GM04503 (cell line): ENCODE results near the gene PTCD2.

Experiments used
- DNase-seq: peaks from one replicate; pipeline ENCODE4 v3.0.0-alpha.2; 2012; ENCODE audit warnings: low read depth

Gene PTCD2

GRCh38 chr5:72346398-72346797 is 26.2 kb downstream of the PTCD2 start:
- DNase-seq, result no peak

- DNase-seq, result peak; percentile 58
Measured at GRCh38 chr5:72347801-72348308, 27.7 kb downstream of the PTCD2 start.

DNA sequence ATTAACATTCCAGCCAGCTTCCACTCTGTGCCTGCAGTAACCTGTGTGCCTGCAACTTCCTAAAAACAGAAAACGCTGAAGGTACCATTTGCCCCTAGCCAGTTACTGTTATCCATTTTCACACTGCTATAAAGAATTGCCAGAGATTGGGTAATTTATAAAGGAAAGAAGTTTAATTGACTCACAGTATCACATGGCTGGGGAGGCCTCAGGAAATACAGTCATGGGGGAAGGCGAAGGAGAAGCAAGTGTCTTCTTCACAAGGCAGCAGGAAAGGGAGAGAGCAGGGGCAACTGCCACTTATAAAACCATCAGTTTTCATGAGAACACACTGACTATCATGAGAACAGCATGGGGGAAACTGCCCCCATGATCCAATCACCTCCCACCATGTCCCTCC is 31.2 kb downstream of the PTCD2 start:
- DNase-seq, result no peak

DNA sequence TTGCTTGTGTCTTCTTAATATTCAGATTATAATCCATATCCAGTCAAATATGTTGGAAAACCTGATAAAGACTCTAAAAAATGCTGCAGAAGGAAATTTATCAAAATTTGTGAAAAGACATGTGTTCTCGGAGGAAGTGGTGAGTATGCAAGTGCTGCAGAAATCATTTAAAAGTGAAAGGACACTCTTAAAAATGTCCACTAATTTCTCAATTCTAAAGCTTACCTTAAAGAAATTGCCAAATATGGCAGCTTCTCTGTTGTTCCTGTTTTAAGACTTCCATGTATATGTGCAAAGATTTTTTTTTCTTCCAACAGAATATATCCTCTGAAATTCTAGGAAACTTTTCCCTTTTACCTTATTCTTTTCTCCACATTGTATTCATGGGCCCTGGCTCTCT is 32.4 kb downstream of the PTCD2 start:
- no peak for DNase-seq

- no peak for DNase-seq
Measured at GRCh38 chr5:72353046-72353445, 32.9 kb downstream of the PTCD2 start.

GRCh38 chr5:72355706-72356299 is 35.6 kb downstream of the PTCD2 start:
- DNase-seq, result no peak

DNA sequence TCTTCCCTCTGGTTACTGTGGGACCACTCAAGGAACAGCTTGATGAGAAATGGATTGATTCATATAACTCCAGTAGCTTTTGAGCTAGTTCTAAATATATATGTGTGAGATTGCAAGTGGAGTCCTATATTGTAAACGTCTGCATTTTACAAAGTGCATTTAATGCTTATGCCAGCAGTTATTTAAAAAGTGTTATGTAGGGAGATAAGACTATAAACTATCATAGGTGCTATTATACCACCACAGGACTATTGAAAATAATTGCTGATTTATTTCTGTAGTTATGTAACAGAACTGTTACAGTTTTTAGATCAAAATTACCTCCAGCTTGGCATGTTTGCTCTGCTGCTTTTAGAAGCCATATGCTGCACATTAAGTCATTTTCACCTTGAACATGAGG is 36.2 kb downstream of the PTCD2 start:
- DNase-seq, result no peak

GRCh38 chr5:72358925-72359324 is 38.8 kb downstream of the PTCD2 start:
- DNase-seq, result no peak

DNA sequence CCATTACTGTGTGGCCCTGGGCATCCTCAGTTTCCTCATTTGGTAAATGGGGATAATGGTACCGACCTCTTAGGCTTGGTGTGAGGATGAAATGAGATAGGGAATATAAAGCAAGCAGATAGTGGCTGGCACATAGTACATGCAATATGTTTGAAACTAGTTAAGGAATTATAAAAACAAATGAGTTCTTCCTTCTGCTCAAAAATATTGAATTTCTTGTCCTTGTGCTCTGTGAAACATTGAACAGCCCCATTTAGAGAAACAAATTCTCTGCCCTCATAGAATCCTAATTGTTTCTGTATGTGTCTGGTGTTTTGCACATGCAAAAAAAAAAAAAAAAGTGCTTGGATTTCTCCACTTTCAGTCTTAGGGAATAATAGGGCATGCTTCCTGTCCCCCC is 39.7 kb downstream of the PTCD2 start:
- no peak for DNase-seq

DNA sequence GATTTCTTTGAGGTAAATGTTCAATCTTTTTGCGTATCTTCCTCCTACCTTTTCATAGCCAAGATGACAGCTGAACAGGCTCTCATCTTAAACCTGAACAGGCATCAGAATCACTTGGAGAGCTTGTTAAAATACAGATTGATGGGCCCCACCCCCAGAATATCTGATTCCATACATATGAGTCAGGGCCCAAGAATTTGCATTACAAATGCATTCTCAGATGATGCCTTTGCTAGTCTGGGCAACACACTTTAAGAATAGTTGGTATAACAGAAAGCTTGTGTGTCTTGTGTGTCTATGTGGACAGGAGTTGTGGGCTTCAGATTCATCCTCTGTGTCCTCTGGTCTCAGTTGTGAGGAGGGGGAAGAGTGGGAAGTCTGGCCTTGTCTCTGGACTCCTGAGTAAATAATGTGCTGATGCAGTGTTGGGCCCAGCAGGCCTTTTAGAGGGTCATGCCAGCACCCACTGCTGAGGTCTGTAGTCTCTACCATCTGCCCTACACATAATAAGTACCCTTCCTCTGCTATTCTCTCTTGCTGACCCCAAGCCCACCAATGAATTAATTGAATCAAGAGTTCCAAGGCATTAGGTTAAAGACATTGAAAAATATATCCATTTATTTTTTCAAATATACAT is 43.1 kb downstream of the PTCD2 start:
- DNase-seq, result no peak

- no peak for DNase-seq
Measured at GRCh38 chr5:72364171-72364570, 44.0 kb downstream of the PTCD2 start.

- DNase-seq, result no peak
Measured at GRCh38 chr5:72364951-72365350, 44.8 kb downstream of the PTCD2 start.

- no peak for DNase-seq
Measured at GRCh38 chr5:72366324-72366976, 46.3 kb downstream of the PTCD2 start.

GRCh38 chr5:72368271-72368670 is 48.1 kb downstream of the PTCD2 start:
- DNase-seq, result no peak

DNA sequence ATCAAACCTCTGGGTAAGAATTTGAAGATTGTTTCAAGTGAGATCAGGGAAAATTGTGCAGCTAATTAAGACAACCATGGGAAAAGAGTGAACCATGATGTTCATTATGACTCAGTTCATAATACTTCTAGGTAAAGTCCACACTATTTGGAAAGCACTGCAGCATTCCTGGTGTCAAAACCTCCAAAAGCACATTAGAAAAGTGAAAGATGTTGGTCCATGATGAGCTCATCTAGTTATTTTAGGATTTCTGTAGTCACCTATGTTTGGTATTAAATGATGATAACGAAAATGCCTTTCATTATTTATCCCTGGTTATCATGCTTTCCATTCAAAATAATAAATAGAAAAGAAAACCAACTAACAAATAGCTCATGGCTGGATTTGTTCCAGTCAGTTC is 49.1 kb downstream of the PTCD2 start:
- DNase-seq, result no peak

DNA sequence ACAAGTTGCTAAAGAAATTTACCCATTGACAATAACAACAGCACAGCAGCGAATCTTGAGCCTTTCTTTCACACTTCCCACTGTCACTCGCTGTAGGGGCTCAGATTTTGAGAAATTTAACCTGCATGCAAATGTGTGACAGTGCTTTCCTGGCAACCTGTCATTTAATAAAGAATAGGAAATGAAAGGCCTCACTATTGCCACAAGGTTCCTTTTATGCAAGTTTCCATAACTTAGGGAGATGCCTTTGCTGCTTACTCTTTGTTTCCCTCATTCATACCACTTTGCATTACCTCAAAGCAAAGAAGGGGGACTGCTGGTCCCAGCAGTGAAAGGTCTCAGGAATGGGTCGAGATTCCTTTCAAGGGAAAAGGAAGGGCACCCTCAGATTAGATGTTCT is 49.5 kb downstream of the PTCD2 start:
- DNase-seq, result no peak

GRCh38 chr5:72372331-72372730 is 52.2 kb downstream of the PTCD2 start:
- DNase-seq, result no peak

- no peak for DNase-seq
Measured at GRCh38 chr5:72372923-72373322, 52.8 kb downstream of the PTCD2 start.

DNA sequence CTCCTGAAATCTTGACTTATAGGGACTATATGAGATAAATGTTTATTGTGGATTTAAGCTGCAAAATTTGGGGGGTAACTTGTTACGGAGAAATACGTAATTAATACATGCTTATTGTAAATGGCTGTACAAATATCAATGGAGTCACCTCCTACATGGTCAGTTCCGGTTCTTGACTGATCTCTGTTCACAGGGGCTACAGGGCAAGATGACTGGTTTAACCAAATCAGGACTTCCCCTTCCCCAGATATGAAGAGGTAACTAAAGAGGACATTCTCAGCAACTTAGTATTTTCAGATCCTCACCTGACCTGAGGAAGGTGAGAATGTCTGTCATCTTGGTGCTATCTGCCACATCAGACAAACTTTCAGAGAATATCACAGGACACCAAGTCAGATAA is 54.7 kb downstream of the PTCD2 start:
- DNase-seq, result no peak

- DNase-seq, result no peak
Measured at GRCh38 chr5:72376381-72376780, 56.2 kb downstream of the PTCD2 start.

DNA sequence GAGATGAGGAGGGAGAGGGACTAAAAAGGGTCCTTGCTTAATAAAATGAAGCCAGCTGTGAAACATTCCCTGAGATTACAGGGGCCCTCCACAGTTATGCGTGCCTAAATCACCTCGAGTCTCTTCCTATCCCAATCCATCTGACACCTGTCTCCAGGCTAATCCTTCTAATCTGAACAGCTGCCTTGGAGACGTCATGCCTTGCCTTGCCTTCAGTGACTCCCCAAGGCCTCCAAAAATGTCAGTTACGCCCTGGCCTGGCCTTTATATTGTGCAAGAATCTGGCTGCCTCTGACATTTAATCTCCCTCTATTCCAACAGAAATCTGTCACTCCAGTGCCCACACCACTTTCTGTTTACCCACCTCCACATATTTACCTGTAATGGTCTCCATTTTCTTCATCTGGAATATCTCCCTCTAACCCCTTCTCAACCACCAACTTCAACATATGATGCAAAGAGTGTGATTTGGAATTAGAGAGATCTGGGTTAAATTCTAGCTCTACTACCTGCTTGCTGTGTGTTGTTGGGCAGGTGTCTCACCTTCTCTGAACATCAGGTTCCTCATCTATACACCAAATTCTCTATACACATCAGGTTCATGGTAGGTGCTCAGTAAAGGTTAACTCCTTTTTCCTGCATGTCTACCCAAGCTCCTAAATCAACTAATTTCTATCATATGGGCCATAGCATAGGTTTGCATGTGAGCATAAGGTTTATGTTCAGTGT is 57.9 kb downstream of the PTCD2 start:
- no peak for DNase-seq

DNA sequence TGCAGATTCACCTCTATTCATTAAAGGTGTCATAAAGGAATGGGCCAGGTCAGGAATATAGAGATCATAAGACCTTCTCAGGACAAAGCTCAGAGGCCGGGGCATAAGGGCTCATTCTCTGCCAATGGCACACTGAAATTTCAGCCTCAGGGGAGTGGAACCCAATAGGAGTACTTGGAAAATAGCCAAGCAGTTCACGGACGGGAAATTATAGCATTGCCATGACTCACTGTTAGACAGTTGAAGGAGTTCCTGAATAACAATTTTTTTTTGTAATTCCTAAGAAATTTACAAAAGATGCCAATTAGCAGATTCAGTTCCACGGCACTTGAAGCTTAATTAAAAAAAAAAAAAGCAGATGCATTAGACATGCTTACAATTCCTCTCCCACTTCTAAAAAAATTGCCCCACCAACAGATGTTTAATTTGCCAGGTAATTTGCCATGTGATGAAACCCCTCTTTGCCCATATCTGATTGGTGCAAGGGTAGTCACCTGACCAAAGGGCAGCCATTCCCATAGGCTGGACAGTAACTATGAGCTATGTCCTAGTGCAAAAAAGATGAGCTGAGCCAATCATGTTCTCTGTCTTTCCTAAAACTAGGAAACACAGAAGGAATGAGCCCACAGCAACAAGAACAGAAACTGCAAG is 58.6 kb downstream of the PTCD2 start:
- DNase-seq, result no peak
